BJ (cell line): ENCODE data around the gene SHC2. TPM values are rescaled to one million over a fixed set of nuclear protein-coding genes. Genes with fewer than 3 reads are reported as not detected.

Experiments
- CTCF ChIA-PET: fragments of 350-600 bp; formaldehyde crosslinking; extraction: SDS; loops from one replicate; lab custom pipeline; 2021; ENCODE audit warnings: antibody characterized with exemption, inconsistent platforms; lab: Yijun Ruan, JAX
- POLR2A ChIA-PET: fragments of 300-600 bp; sonication (Branson Sonifier 250); formaldehyde crosslinking; extraction: SDS; loops from one replicate; lab custom pipeline; 2021; ENCODE audit warnings: antibody characterized with exemption; lab: Charles Lee
- DNase-seq: peaks from one replicate; pipeline ENCODE4 v3.0.0-alpha.2; 2011; ENCODE audit warnings: low read depth
- H3K27me3 ChIP-seq: 2 replicates; pipeline ENCODE4 v1.6.0; 2011; ENCODE audit warnings: low read length; ENCODE audit not compliant: control insufficient read depth, insufficient read depth
- H3K36me3 ChIP-seq: 2 replicates; pipeline ENCODE4 v1.5.1; 2011; ENCODE audit warnings: low read length; ENCODE audit not compliant: control insufficient read depth, insufficient read depth
- H3K4me3 ChIP-seq: 2 replicates; pipeline ENCODE4 v1.5.1; 2011; ENCODE audit warnings: low read depth, mild to moderate bottlenecking, control low read depth, low read length
- polyA plus RNA-seq: library from polyadenylated mRNA; depleted of rRNA; stranded (reverse); fragments of >200 nt; gene quantifications from 2 replicates; pipeline ENCODE4 v1.2.3, GENCODE V29; 2011
- TF ChIP-seq, protein P1 (sequence below): IDR thresholded peaks from 2 replicates; pipeline ENCODE4 v1.5.1; 2011; ENCODE audit warnings: low read depth, mild to moderate bottlenecking, control low read depth, inconsistent platforms, low read length, moderate library complexity; ENCODE audit not compliant: insufficient read depth

The SHC2 gene
- polyA plus RNA-seq, 1 experiment, result 3.4 TPM

DNA sequence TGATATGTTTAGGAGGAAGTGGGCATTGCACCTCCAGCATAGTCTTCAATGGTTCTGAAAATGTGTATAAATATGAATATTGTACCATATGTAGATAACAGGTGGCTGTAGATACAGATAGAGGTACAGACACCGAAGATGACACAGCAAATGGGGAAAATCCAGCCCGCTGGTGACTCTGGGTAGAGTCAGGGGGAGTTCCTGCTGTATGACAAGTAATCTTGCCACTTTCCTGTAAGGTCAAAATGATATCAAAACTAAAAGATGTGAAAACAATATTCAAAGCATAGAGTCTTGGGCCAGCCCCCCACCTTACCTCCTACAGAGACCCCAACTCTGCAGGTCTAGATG lies 69.7 kb downstream of the SHC2 start:
- H3K4me3 ChIP-seq, result no peak overlapping the region
- CTCF ChIA-PET, result no interaction called here
- POLR2A ChIA-PET, result no interaction called here
- no peaks in the 10 kb centered on the region for H3K36me3 ChIP-seq
- TF ChIP-seq, protein P1, sequence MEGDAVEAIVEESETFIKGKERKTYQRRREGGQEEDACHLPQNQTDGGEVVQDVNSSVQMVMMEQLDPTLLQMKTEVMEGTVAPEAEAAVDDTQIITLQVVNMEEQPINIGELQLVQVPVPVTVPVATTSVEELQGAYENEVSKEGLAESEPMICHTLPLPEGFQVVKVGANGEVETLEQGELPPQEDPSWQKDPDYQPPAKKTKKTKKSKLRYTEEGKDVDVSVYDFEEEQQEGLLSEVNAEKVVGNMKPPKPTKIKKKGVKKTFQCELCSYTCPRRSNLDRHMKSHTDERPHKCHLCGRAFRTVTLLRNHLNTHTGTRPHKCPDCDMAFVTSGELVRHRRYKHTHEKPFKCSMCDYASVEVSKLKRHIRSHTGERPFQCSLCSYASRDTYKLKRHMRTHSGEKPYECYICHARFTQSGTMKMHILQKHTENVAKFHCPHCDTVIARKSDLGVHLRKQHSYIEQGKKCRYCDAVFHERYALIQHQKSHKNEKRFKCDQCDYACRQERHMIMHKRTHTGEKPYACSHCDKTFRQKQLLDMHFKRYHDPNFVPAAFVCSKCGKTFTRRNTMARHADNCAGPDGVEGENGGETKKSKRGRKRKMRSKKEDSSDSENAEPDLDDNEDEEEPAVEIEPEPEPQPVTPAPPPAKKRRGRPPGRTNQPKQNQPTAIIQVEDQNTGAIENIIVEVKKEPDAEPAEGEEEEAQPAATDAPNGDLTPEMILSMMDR, result no peak
- no peak for DNase-seq
- H3K27me3 ChIP-seq, result no peaks in the 10 kb centered on the region

DNA sequence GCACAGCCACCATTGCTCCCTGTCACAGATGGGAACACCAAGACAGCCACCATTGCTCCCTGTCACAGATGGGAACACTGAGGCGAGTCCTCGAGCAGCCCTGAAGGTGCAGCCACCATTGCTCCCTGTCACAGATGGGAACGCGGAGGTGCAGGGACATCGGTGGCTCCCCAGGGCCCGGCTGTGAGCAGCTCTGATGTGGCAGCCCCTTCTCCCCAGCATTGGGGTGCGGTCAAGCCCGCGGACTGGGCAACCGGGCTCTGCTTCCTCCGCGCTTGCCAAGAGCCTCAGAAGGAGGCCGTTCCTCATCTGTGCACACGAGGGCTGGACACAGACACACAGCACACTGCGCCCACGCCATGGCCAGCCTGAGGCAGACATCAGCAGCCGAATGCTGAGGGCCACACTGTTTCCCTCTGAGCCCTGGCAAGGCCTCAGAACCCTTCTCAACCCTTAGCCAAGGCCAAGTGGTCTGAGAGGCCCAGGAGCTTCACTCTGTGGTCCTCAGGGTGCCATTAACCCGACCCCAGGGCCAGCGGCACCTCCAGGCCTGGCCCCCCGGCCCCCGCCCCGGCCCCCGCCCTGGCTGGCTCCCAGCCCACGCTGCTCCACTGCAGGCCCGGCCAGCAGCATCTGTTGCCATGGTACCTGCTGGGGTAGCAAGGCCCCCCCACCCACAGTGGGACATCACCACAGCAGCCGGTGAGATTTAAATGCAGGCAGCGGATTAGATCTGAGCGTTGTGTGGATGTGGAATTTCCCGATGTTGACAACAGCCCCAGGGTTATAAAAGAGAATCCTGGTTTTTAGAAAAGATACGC lies 70.2 kb downstream of the SHC2 start:
- H3K4me3 ChIP-seq, result no peak overlapping the region
- TF ChIP-seq, protein P1, result no peak
- POLR2A ChIA-PET, result no interaction called here
- CTCF ChIA-PET, result no interaction called here
- no peak for DNase-seq
- H3K27me3 ChIP-seq, result no peaks in the 10 kb centered on the region
- no peaks in the 10 kb centered on the region for H3K36me3 ChIP-seq

DNA sequence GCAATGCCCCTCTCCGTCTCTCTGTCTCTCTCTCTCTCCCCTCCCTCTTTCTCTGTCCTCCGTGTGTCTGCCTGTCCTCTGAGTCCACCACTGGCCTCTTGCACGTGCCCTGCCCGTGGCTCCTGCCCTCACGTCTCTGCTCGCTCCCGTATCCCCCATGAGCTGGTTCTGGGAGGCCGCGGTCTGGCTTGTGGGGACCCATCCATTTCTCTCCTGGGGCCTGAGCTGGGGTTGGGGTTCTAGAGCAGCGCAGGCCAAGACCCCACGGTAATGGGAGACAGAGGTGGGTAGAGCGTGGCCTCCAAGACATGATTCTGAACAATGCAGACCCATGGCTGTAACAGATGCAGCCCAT lies 70.9 kb downstream of the SHC2 start:
- Histone ChIP-seq H3K36me3 (no peaks in the 10 kb centered on the region), H3K27me3 (no peaks in the 10 kb centered on the region), H3K4me3 (no peak overlapping the region)
- CTCF ChIA-PET, result no interaction called here
- DNase-seq, result no peak
- TF ChIP-seq, protein P1, result no peak
- POLR2A ChIA-PET, result no interaction called here

DNA sequence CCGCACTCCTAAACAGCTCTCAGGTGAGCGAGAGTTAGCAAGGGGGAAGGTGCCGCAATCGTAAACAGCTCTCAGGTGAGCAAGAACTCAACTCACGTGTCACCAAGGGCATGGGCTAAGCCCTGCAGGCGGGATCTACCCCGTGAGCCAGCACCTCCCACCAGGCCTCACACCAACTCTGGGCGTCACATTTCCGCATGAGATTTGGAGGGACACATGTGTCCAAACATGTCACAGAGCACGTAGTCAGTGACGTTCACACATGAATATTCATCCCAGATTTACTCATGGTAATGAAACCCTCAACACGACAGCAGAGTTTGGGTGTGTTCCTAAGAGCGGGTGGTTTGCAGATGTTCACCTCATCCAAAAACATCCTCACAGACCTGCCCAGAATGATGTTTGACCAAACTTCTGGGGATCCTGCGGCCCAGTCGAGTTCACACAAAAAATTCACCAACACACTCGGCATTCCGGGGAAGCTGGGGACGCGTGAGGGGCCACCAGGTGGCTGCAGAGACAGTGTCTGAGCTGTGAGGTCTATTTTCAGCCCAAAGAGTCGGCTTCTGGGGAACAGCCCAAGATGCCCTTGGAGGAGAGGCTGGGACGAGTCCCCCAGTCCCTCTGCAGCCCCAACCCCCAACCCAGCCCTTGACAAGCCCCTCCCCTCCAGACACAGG lies 71.4 kb downstream of the SHC2 start:
- ChIA-PET CTCF (no interaction called here), POLR2A (no interaction called here)
- no peak for DNase-seq
- H3K4me3 ChIP-seq, result no peak overlapping the region
- H3K36me3 ChIP-seq, result no peaks in the 10 kb centered on the region
- TF ChIP-seq, protein P1, result no peak
- no peaks in the 10 kb centered on the region for H3K27me3 ChIP-seq

- no peak for DNase-seq
- H3K4me3 ChIP-seq, result no peak overlapping the region
- no peaks in the 10 kb centered on the region for H3K36me3 ChIP-seq
- CTCF ChIA-PET, result no interaction called here
- no peaks in the 10 kb centered on the region for H3K27me3 ChIP-seq
- POLR2A ChIA-PET, result no interaction called here
- TF ChIP-seq, protein P1, result no peak
Measured at GRCh38 chr19:388691-389090, 72.1 kb downstream of the SHC2 start.
